HG03097 (cell line): ENCODE results near the gene NGEF.

Experiments used
- ATAC-seq: cut with Tn5 transposase; IDR thresholded peaks from one replicate; pipeline ENCODE4 v1.9.1; 2021; ENCODE audit not compliant: unreplicated experiment, low FRiP score

Gene NGEF

GRCh38 chr2:233044974-233045605 is 32.0 kb upstream of the NGEF start:
- ATAC-seq, result no peak

- no peak for ATAC-seq
Observed at GRCh38 chr2:233042549-233042948, 29.5 kb upstream of the NGEF start.

GRCh38 chr2:233041722-233042323 is 28.8 kb upstream of the NGEF start:
- ATAC-seq, result no peak

GRCh38 chr2:233040571-233040970 is 27.5 kb upstream of the NGEF start:
- ATAC-seq, result no peak

GRCh38 chr2:233039846-233040530 is 26.9 kb upstream of the NGEF start:
- ATAC-seq, result no peak

- ATAC-seq, result no peak
Observed at GRCh38 chr2:233039212-233039845, 26.3 kb upstream of the NGEF start.

GRCh38 chr2:233037078-233037477 is 24.0 kb upstream of the NGEF start:
- no peak for ATAC-seq

- no peak for ATAC-seq
Observed at GRCh38 chr2:233036162-233036838, 23.2 kb upstream of the NGEF start.

- no peak for ATAC-seq
Observed at GRCh38 chr2:233035426-233036161, 22.5 kb upstream of the NGEF start.

- no peak for ATAC-seq
Observed at GRCh38 chr2:233034091-233034882, 21.2 kb upstream of the NGEF start.

GRCh38 chr2:233033672-233034071 is 20.6 kb upstream of the NGEF start:
- ATAC-seq, result no peak

GRCh38 chr2:233032551-233033320 is 19.7 kb upstream of the NGEF start, which contains the start of gene NEU2:
Gene NEU2, plus strand, starts transcription at chr2:233032672. Its CDS starts 0 bp downstream, at chr2:233032672.
- no peak for ATAC-seq

GRCh38 chr2:233031556-233032500 is 18.8 kb upstream of the NGEF start:
- no peak for ATAC-seq

- ATAC-seq, result no peak
Observed at GRCh38 chr2:233029321-233029720, 16.3 kb upstream of the NGEF start.

- ATAC-seq, result no peak
Observed at GRCh38 chr2:233026198-233026813, 13.2 kb upstream of the NGEF start.

GRCh38 chr2:233025706-233026105 is 12.7 kb upstream of the NGEF start:
- no peak for ATAC-seq

- ATAC-seq, result no peak
Observed at GRCh38 chr2:233023761-233024410, 10.8 kb upstream of the NGEF start.
